HCT116 (cell line): Measurements from ENCODE around the gene C10orf88. TPM values are rescaled to one million over a fixed set of nuclear protein-coding genes. Genes with fewer than 3 reads are reported as not detected.

Source experiments
- ATAC-seq: fragments of 200-7000 bp; cut with Tn5 transposase; 2 replicates; pipeline ENCODE4 v1.9.1; 2020; ENCODE audit warnings: mild to moderate bottlenecking, moderate library complexity
- BruUV-seq: library from RNA; stranded (reverse); fragments of 400-500 nt; replicated peaks from 2 replicates; lab custom pipeline; 2021; lab: Mats Ljungman, UMichigan
- CTCF ChIA-PET: fragments of 300-600 bp; sonication (Branson Sonifier 250); formaldehyde crosslinking; loops from one replicate; lab custom pipeline; 2021; ENCODE audit warnings: antibody characterized with exemption; lab: Charles Lee
- POLR2A ChIA-PET: fragments of 300-600, 350-600 bp; sonication (Branson Sonifier 250); formaldehyde crosslinking; loops from one replicate; lab custom pipeline; 2021; ENCODE audit warnings: antibody characterized with exemption; lab: Charles Lee
- RAD21 ChIA-PET, 2 experiments: fragments of 300-600 bp; sonication (Branson Sonifier 250); formaldehyde crosslinking; loops; one replicate each; lab custom pipeline; 2023; ENCODE audit warnings: low total read pairs in 2 of 2; ENCODE audit not compliant: uncharacterized antibody in 2 of 2, unreplicated experiment in 2 of 2, low non-redundant PET in 1 of 2; lab: Charles Lee
- DNase-seq: peaks from one replicate; pipeline ENCODE4 v3.0.0-alpha.2; 2010; ENCODE audit warnings: low read depth, low spot score
- H2AFZ ChIP-seq: fragments of 200-600 bp; shearing (Covaris generic), sonication (generic); 2 replicates; pipeline ENCODE4 v1.6.1; 2017; ENCODE audit warnings: low read depth, mixed run types, mixed read lengths, antibody characterized with exemption, low read length; ENCODE audit not compliant: poor library complexity, severe bottlenecking
- H3K27ac ChIP-seq: 2 replicates; pipeline ENCODE4 v1.5.1; 2012; ENCODE audit warnings: low read depth, low read length
- H3K27me3 ChIP-seq: fragments of 200-600 bp; sonication (generic); 2 replicates; pipeline ENCODE4 v1.6.1; 2016; ENCODE audit warnings: mixed run types, low read length, mixed read lengths; ENCODE audit not compliant: insufficient read depth
- H3K36me3 ChIP-seq, 2 experiments: fragments of 200-500 bp in 1 of 2; fragments of 200-600 bp in 1 of 2; sonication (Bioruptor generic) in 1 of 2; sonication (generic) in 1 of 2; 2 replicates each; pipeline versions ENCODE4 v1.5.1 to v1.6.1; 2014 to 2016; ENCODE audit warnings: low read length in 2 of 2, inconsistent platforms in 1 of 2, mixed read lengths in 1 of 2, mixed run types in 1 of 2; ENCODE audit not compliant: insufficient read depth in 2 of 2, control insufficient read depth in 1 of 2
- H3K4me1 ChIP-seq, 2 experiments: fragments of 200-600 bp in 1 of 2; sonication (generic) in 1 of 2; 2 replicates each; pipeline versions ENCODE4 v1.5.1 to v1.6.1; 2012 to 2017; ENCODE audit warnings: low read length in 2 of 2, inconsistent platforms in 1 of 2, mild to moderate bottlenecking in 1 of 2, mixed read lengths in 1 of 2, mixed run types in 1 of 2, moderate library complexity in 1 of 2; ENCODE audit not compliant: insufficient read depth in 2 of 2, control insufficient read depth in 1 of 2
- H3K4me2 ChIP-seq: fragments of 200-600 bp; sonication (generic); 2 replicates; pipeline ENCODE4 v1.6.1; 2017; ENCODE audit warnings: mixed run types, low read length, mixed read lengths
- H3K4me3 ChIP-seq, 2 experiments: fragments of 200-600 bp in 1 of 2; sonication (generic) in 1 of 2; replicated peaks in 1 of 2; 2 replicates each; pipeline ENCODE4 v1.5.1; 2011 to 2016; ENCODE audit warnings: low read length in 2 of 2, control low read depth in 1 of 2, low read depth in 1 of 2, mild to moderate bottlenecking in 1 of 2, mixed read lengths in 1 of 2, mixed run types in 1 of 2
- H3K79me2 ChIP-seq: fragments of 200-600 bp; sonication (generic); 2 replicates; pipeline ENCODE4 v1.6.1; 2017; ENCODE audit warnings: mild to moderate bottlenecking, mixed run types, low read length, moderate library complexity, mixed read lengths; ENCODE audit not compliant: insufficient read depth
- H3K9ac ChIP-seq: fragments of 200-600 bp; sonication (generic); 2 replicates; pipeline ENCODE4 v1.6.1; 2016; ENCODE audit warnings: low read length, mixed read lengths
- H3K9me2 ChIP-seq: fragments of 200-600 bp; sonication (generic), shearing (Covaris generic); 2 replicates; pipeline ENCODE4 v1.6.1; 2017; ENCODE audit warnings: mixed run types, mild to moderate bottlenecking, moderate library complexity; ENCODE audit not compliant: insufficient read depth
- H3K9me3 ChIP-seq, 2 experiments: fragments of 200-500 bp in 1 of 2; fragments of 200-600 bp in 1 of 2; sonication (Bioruptor generic) in 1 of 2; sonication (generic) in 1 of 2; 2 replicates each; pipeline ENCODE4 v1.6.1; 2014 to 2017; ENCODE audit warnings: low read length in 2 of 2, mixed read lengths in 2 of 2, inconsistent platforms in 1 of 2, low read depth in 1 of 2, mild to moderate bottlenecking in 1 of 2, mixed run types in 1 of 2, moderate library complexity in 1 of 2; ENCODE audit not compliant: control insufficient read depth in 1 of 2, insufficient read depth in 1 of 2
- H4K20me1 ChIP-seq: fragments of 200-600 bp; sonication (generic), shearing (Covaris generic); 2 replicates; pipeline ENCODE4 v1.6.1; 2017; ENCODE audit warnings: mixed run types, mild to moderate bottlenecking, moderate library complexity; ENCODE audit not compliant: insufficient read depth
- CBX3 ChIP-seq: IDR thresholded peaks from 2 replicates; pipeline ENCODE4 v1.6.1; 2012; ENCODE audit warnings: low read depth
- CEBPB ChIP-seq: IDR thresholded peaks from 2 replicates; pipeline ENCODE4 v1.6.1; 2012; ENCODE audit warnings: low read depth
- EGR1 ChIP-seq: IDR thresholded peaks from 2 replicates; pipeline ENCODE4 v1.6.1; 2012; ENCODE audit warnings: low read depth
- EZH2 ChIP-seq: fragments of 200-600 bp; sonication (generic); IDR thresholded peaks from 2 replicates; pipeline ENCODE4 v1.6.1; 2017; ENCODE audit warnings: antibody characterized with exemption, mixed run types
- EZH2phosphoT487 ChIP-seq: fragments of 200-600 bp; IDR thresholded peaks from 2 replicates; pipeline ENCODE4 v1.6.1; 2018; ENCODE audit warnings: antibody characterized with exemption, borderline replicate concordance
- FOSL1 ChIP-seq: IDR thresholded peaks from 2 replicates; pipeline ENCODE4 v1.6.1; 2012; ENCODE audit warnings: low read depth
- JUND ChIP-seq: IDR thresholded peaks from 2 replicates; pipeline ENCODE4 v1.6.1; 2012
- RAD21 ChIP-seq: IDR thresholded peaks from 2 replicates; pipeline ENCODE4 v1.6.1; 2012; ENCODE audit warnings: low read depth, mild to moderate bottlenecking
- SP1 ChIP-seq: IDR thresholded peaks from 2 replicates; pipeline ENCODE4 v1.6.1; 2012; ENCODE audit warnings: low read depth
- SRF ChIP-seq: IDR thresholded peaks from 2 replicates; pipeline ENCODE4 v1.6.1; 2012; ENCODE audit warnings: low read depth
- TCF7L2 ChIP-seq: IDR thresholded peaks from 2 replicates; pipeline ENCODE4 v1.7.0; 2011; ENCODE audit warnings: borderline replicate concordance, inconsistent platforms; ENCODE audit not compliant: insufficient read depth, insufficient read length; ENCODE audit errors: extremely low read depth
- ZNF274 ChIP-seq: fragments of 200-500 bp; sonication (Bioruptor generic); IDR thresholded peaks from 2 replicates; pipeline ENCODE4 v1.6.1; 2014; ENCODE audit warnings: mild to moderate bottlenecking, low read depth, low read length, inconsistent platforms
- intact Hi-C: fragments of 100-400 bp; cut with micrococcal nuclease; formaldehyde crosslinking; loops from 2 replicates; pipeline ENCODE4 v1.10.0; 2022
- total RNA-seq: library from RNA; stranded (reverse); gene quantifications from one replicate; pipeline ENCODE4 v1.2.1, GENCODE V29; 2021; ENCODE audit not compliant: unreplicated experiment
- TF ChIP-seq, protein P1 (sequence below): IDR thresholded peaks from 2 replicates; pipeline ENCODE4 v1.6.1; 2012
- TF ChIP-seq, protein P2 (sequence below): IDR thresholded peaks from 2 replicates; pipeline ENCODE4 v1.6.1; 2012; ENCODE audit warnings: low read depth
- TF ChIP-seq, protein P3 (sequence below), 3 experiments: fragments of 200-600 bp in 1 of 3; sonication (generic) in 1 of 3; IDR thresholded peaks in 2 of 3; conservative IDR thresholded peaks in 1 of 3; 2 replicates each; pipeline ENCODE4 v1.5.1; 2012 to 2017; ENCODE audit warnings: low read depth in 2 of 3, low read length in 2 of 3, antibody characterized with exemption in 1 of 3, borderline replicate concordance in 1 of 3, control low read depth in 1 of 3, mild to moderate bottlenecking in 1 of 3, mixed read lengths in 1 of 3, mixed run types in 1 of 3, moderate library complexity in 1 of 3; ENCODE audit not compliant: insufficient read depth in 1 of 3

Gene C10orf88
- total RNA-seq, 1 experiment from 2014 or later: 16.2 TPM

DNA sequence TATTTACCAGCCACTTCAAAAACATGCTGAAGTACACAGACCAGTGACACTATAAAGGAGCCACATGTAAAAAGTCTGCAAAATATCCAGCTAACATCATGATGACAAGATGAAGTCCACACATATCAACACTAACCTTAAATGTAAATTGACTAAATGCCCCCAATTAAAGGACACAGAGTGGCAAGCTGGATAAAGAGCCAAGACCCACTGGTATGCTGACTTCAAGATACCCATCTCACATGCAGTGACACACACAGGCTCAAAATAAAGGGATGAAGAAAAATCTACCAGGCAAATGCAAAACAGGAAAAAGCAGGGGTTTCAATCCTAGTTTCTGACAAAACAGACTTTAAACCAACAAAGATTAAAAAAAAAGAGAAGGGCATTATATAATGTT lies 12.9 kb upstream of the C10orf88 start:
- Histone ChIP-seq H3K27me3 (peaks cover 3% of the 10 kb centered on the region; the same call in 1 of the 2 replicates), H3K4me2 (no peak overlapping the region), H3K4me3 (no peak overlapping the region), H3K4me1 (no peaks in the 10 kb centered on the region), H3K9me3 (no peaks in the 10 kb centered on the region), H3K9me2 (no peaks in the 10 kb centered on the region), H3K79me2 (no peaks in the 10 kb centered on the region), H2AFZ (no peak overlapping the region), H3K27ac (no peak overlapping the region), H3K9ac (no peak overlapping the region), H4K20me1 (no peaks in the 10 kb centered on the region), H3K36me3 (no peaks in the 10 kb centered on the region)
- ATAC-seq (no peak), DNase-seq (no peak)
- ChIA-PET CTCF (no interaction called here), RAD21 (no interaction called here), POLR2A (no interaction called here)
- intact Hi-C loops: no loop called here
- no TSS peak for BruUV-seq
- TF ChIP-seq SRF (no peak), JUND (no peak), FOSL1 (no peak), CEBPB (no peak), TCF7L2 (no peak), EZH2phosphoT487 (no peak), EGR1 (no peak), EZH2 (no peak), ZNF274 (no peak), CBX3 (no peak), SP1 (no peak), RAD21 (no peak)
- TF ChIP-seq, protein P1, sequence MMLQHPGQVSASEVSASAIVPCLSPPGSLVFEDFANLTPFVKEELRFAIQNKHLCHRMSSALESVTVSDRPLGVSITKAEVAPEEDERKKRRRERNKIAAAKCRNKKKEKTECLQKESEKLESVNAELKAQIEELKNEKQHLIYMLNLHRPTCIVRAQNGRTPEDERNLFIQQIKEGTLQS: no peak
- TF ChIP-seq, protein P2, sequence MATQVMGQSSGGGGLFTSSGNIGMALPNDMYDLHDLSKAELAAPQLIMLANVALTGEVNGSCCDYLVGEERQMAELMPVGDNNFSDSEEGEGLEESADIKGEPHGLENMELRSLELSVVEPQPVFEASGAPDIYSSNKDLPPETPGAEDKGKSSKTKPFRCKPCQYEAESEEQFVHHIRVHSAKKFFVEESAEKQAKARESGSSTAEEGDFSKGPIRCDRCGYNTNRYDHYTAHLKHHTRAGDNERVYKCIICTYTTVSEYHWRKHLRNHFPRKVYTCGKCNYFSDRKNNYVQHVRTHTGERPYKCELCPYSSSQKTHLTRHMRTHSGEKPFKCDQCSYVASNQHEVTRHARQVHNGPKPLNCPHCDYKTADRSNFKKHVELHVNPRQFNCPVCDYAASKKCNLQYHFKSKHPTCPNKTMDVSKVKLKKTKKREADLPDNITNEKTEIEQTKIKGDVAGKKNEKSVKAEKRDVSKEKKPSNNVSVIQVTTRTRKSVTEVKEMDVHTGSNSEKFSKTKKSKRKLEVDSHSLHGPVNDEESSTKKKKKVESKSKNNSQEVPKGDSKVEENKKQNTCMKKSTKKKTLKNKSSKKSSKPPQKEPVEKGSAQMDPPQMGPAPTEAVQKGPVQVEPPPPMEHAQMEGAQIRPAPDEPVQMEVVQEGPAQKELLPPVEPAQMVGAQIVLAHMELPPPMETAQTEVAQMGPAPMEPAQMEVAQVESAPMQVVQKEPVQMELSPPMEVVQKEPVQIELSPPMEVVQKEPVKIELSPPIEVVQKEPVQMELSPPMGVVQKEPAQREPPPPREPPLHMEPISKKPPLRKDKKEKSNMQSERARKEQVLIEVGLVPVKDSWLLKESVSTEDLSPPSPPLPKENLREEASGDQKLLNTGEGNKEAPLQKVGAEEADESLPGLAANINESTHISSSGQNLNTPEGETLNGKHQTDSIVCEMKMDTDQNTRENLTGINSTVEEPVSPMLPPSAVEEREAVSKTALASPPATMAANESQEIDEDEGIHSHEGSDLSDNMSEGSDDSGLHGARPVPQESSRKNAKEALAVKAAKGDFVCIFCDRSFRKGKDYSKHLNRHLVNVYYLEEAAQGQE: no peak
- TF ChIP-seq, protein P3, sequence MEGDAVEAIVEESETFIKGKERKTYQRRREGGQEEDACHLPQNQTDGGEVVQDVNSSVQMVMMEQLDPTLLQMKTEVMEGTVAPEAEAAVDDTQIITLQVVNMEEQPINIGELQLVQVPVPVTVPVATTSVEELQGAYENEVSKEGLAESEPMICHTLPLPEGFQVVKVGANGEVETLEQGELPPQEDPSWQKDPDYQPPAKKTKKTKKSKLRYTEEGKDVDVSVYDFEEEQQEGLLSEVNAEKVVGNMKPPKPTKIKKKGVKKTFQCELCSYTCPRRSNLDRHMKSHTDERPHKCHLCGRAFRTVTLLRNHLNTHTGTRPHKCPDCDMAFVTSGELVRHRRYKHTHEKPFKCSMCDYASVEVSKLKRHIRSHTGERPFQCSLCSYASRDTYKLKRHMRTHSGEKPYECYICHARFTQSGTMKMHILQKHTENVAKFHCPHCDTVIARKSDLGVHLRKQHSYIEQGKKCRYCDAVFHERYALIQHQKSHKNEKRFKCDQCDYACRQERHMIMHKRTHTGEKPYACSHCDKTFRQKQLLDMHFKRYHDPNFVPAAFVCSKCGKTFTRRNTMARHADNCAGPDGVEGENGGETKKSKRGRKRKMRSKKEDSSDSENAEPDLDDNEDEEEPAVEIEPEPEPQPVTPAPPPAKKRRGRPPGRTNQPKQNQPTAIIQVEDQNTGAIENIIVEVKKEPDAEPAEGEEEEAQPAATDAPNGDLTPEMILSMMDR (IDR thresholded peaks at IDR 0.05 in 2 of 3, conservative IDR thresholded peaks at IDR 0.05 in 1 of 3; ENCODE audit: borderline replicate concordance in 1 of 3, insufficient read depth in 1 of 3, low read depth in 2 of 3, low read length in 2 of 3): no peak
